H1 (cell line): ENCODE data around the gene LSM11. TPM values are rescaled to one million over a fixed set of nuclear protein-coding genes. Genes with fewer than 3 reads are reported as not detected.
"Not testable (repeated sequence)": the region's sequence is repeated elsewhere in the genome, so short reads cannot be mapped to it uniquely, and the experiment has no call there.

Experiments
- CTCF ChIA-PET: fragments of 300-600 bp; sonication (Branson Sonifier 250); formaldehyde crosslinking; loops from one replicate; lab custom pipeline; 2021; ENCODE audit not compliant: partially characterized antibody; lab: Charles Lee
- POLR2A ChIA-PET: fragments of 300-600 bp; sonication (Branson Sonifier 250); formaldehyde crosslinking; loops from one replicate; lab custom pipeline; 2021; ENCODE audit warnings: inconsistent platforms; ENCODE audit not compliant: partially characterized antibody; lab: Charles Lee
- DNase-seq, 2 experiments: peaks; one replicate each; pipeline versions ENCODE4 v3.0.0 to v3.0.0-alpha.2; 2010 to 2022; ENCODE audit warnings: low spot score in 2 of 2, low read depth in 1 of 2, mixed read lengths in 1 of 2
- FAIRE-seq: peaks from 2 replicates; lab custom pipeline; 2011; peaks lifted over from hg19 to GRCh38; lab: Jason Lieb, UNC
- H2AFZ ChIP-seq: 2 replicates; pipeline ENCODE4 v1.8.1; 2012; ENCODE audit warnings: low read length, inconsistent platforms
- H2AK5ac ChIP-seq: 2 replicates; pipeline ENCODE4 v1.6.1; 2013; ENCODE audit warnings: low read depth, low read length
- H2BK120ac ChIP-seq: replicated peaks from 2 replicates; pipeline ENCODE3; 2013; ENCODE audit warnings: low read depth, low read length, inconsistent platforms
- H2BK12ac ChIP-seq: 2 replicates; pipeline ENCODE4 v1.6.1; 2013; ENCODE audit warnings: low read depth, low read length
- H2BK15ac ChIP-seq: 2 replicates; pipeline ENCODE4 v1.6.1; 2013; ENCODE audit warnings: low read length
- H2BK20ac ChIP-seq: 2 replicates; pipeline ENCODE4 v1.6.1; 2013; ENCODE audit warnings: low read length
- H2BK5ac ChIP-seq: 2 replicates; pipeline ENCODE4 v1.6.1; 2013; ENCODE audit warnings: low read depth, low read length
- H3K14ac ChIP-seq: 2 replicates; pipeline ENCODE4 v1.6.1; 2013; ENCODE audit warnings: inconsistent platforms; ENCODE audit not compliant: insufficient read length
- H3K18ac ChIP-seq: 2 replicates; pipeline ENCODE4 v1.6.1; 2013; ENCODE audit warnings: low read length; ENCODE audit errors: extremely low read depth
- H3K23ac ChIP-seq: 2 replicates; pipeline ENCODE4 v1.6.1; 2013; ENCODE audit warnings: inconsistent platforms; ENCODE audit not compliant: insufficient read length
- H3K23me2 ChIP-seq: 2 replicates; pipeline ENCODE4 v1.6.1; 2013; ENCODE audit warnings: low read depth, low read length
- H3K27ac ChIP-seq: 2 replicates; pipeline ENCODE4 v1.6.1; 2011; ENCODE audit warnings: low read depth, low read length, inconsistent platforms
- H3K27me3 ChIP-seq, 4 experiments: replicated peaks in 1 of 4; 1 replicate in 1 of 4; 2 replicates in 3 of 4; pipeline versions ENCODE4 v1.6.1 to v1.8.1; 2011 to 2013; ENCODE audit warnings: low read length in 3 of 4, mild to moderate bottlenecking in 3 of 4, inconsistent platforms in 2 of 4, mixed read lengths in 2 of 4, moderate library complexity in 1 of 4; ENCODE audit not compliant: control insufficient read depth in 3 of 4, insufficient read depth in 3 of 4; ENCODE audit errors: extremely low read depth in 1 of 4
- H3K36me3 ChIP-seq, 4 experiments: 2 replicates each; pipeline versions ENCODE4 v1.6.1 to v1.8.1; 2011 to 2013; ENCODE audit warnings: mild to moderate bottlenecking in 4 of 4, low read length in 3 of 4, moderate library complexity in 2 of 4, control low read depth in 1 of 4, inconsistent platforms in 1 of 4; ENCODE audit not compliant: insufficient read depth in 4 of 4, control insufficient read depth in 2 of 4
- H3K4ac ChIP-seq: replicated peaks from 2 replicates; pipeline ENCODE3; 2013; ENCODE audit warnings: low read length, low read depth, mixed read lengths, inconsistent platforms; ENCODE audit not compliant: insufficient read length
- H3K4me1 ChIP-seq, 4 experiments: replicated peaks in 1 of 4; 1 replicate in 1 of 4; 2 replicates in 3 of 4; pipeline versions ENCODE4 v1.6.1 to v1.8.1; 2011 to 2013; ENCODE audit warnings: low read length in 3 of 4, inconsistent platforms in 2 of 4, mixed read lengths in 1 of 4; ENCODE audit not compliant: insufficient read depth in 4 of 4, control insufficient read depth in 3 of 4
- H3K4me2 ChIP-seq, 2 experiments: 2 replicates each; pipeline versions ENCODE4 v1.6.1 to v1.8.1; 2011 to 2013; ENCODE audit warnings: low read depth in 2 of 2, low read length in 2 of 2, control low read depth in 1 of 2, inconsistent platforms in 1 of 2, mild to moderate bottlenecking in 1 of 2; ENCODE audit not compliant: insufficient read depth in 1 of 2
- H3K4me3 ChIP-seq, 4 experiments: fragments of 200-600, 300-600 bp in 1 of 4; sonication (generic), shearing (Covaris generic), sonication (Bioruptor Twin) in 1 of 4; 2 replicates each; pipeline versions ENCODE4 v1.5.1 to v1.8.1; 2011 to 2016; ENCODE audit warnings: low read length in 4 of 4, low read depth in 3 of 4, control low read depth in 2 of 4, inconsistent platforms in 2 of 4, mild to moderate bottlenecking in 2 of 4, mixed read lengths in 1 of 4, moderate library complexity in 1 of 4; ENCODE audit not compliant: insufficient read depth in 2 of 4; ENCODE audit errors: extremely low read depth in 1 of 4
- H3K56ac ChIP-seq: replicated peaks from 2 replicates; pipeline ENCODE3; 2013; ENCODE audit warnings: low read depth, mild to moderate bottlenecking, mixed read lengths, low read length, inconsistent platforms; ENCODE audit not compliant: insufficient read length
- H3K79me1 ChIP-seq: 2 replicates; pipeline ENCODE4 v1.6.1; 2013; ENCODE audit warnings: low read depth, low read length, control low read depth
- H3K79me2 ChIP-seq, 2 experiments: 2 replicates each; pipeline versions ENCODE4 v1.6.1 to v1.8.1; 2012 to 2013; ENCODE audit warnings: low read length in 2 of 2, mild to moderate bottlenecking in 2 of 2, inconsistent platforms in 1 of 2; ENCODE audit not compliant: insufficient read depth in 2 of 2, control insufficient read depth in 1 of 2
- H3K9ac ChIP-seq, 4 experiments: replicated peaks in 1 of 4; 1 replicate in 1 of 4; 2 replicates in 3 of 4; pipeline versions ENCODE4 v1.6.1 to v1.8.1; 2011 to 2013; ENCODE audit warnings: low read depth in 3 of 4, low read length in 3 of 4, control low read depth in 2 of 4, mild to moderate bottlenecking in 2 of 4, moderate library complexity in 2 of 4, inconsistent platforms in 1 of 4; ENCODE audit errors: extremely low read depth in 1 of 4
- H3K9me3 ChIP-seq, 2 experiments: 2 replicates each; pipeline versions ENCODE4 v1.6.1 to v1.8.1; 2012 to 2013; ENCODE audit warnings: mild to moderate bottlenecking in 2 of 2, moderate library complexity in 2 of 2, control low read depth in 1 of 2, inconsistent platforms in 1 of 2, low read depth in 1 of 2, low read length in 1 of 2, mixed read lengths in 1 of 2; ENCODE audit not compliant: insufficient read depth in 2 of 2
- H4K20me1 ChIP-seq, 2 experiments: replicated peaks in 1 of 2; 2 replicates each; pipeline versions ENCODE3 to v1.8.1; 2011 to 2013; ENCODE audit warnings: inconsistent platforms in 2 of 2, low read length in 2 of 2, mild to moderate bottlenecking in 1 of 2; ENCODE audit not compliant: insufficient read depth in 2 of 2, control insufficient read depth in 1 of 2
- H4K5ac ChIP-seq: 2 replicates; pipeline ENCODE4 v1.6.1; 2013; ENCODE audit warnings: low read length, low read depth, mixed read lengths, inconsistent platforms; ENCODE audit not compliant: insufficient read length
- H4K8ac ChIP-seq: 2 replicates; pipeline ENCODE4 v1.8.0; 2013; ENCODE audit warnings: mild to moderate bottlenecking, moderate library complexity, low read length, inconsistent platforms; ENCODE audit not compliant: insufficient read depth; ENCODE audit errors: extremely low read depth
- H4K91ac ChIP-seq: replicated peaks from 2 replicates; pipeline ENCODE3; 2013; ENCODE audit warnings: low read length, mixed read lengths, inconsistent platforms; ENCODE audit not compliant: insufficient read length
- WGBS, 2 experiments: shearing (Covaris generic) in 1 of 2; methylation state at CpG; one replicate each; pipeline versions ENCODE4 v1.1.6 to v1.1.7; 2013 to 2015; ENCODE audit warnings: low lambda C conversion rate in 2 of 2, mixed read lengths in 2 of 2, inconsistent platforms in 1 of 2, low coverage in 1 of 2, missing lambda C conversion rate in 1 of 2; ENCODE audit not compliant: insufficient replicate concordance in 2 of 2, insufficient coverage in 1 of 2, insufficient read length in 1 of 2; ENCODE audit errors: extremely low coverage in 1 of 2, missing lambda C conversion rate in 1 of 2; 5-methylcytosine and 5-hydroxymethylcytosine counted together
- polyA plus RNA-seq, 7 experiments: library from polyadenylated mRNA; depleted of rRNA in 3 of 7; stranded (reverse) in 5 of 7; unstranded in 2 of 7; fragments of >200 nt in 5 of 7; fragments of 200-250 nt in 2 of 7; gene quantifications; 1 replicate in 5 of 7; 2 replicates in 1 of 7; 4 replicates in 1 of 7; pipeline versions ENCODE4 v1.2.1 to v1.2.3, GENCODE V29; 2011 to 2013; ENCODE audit warnings: missing spikeins in 2 of 7, mixed read lengths in 2 of 7
- total RNA-seq: library from RNA; stranded (reverse); fragmentation: NEBNext Ultra II Directional; extraction: Animal tissue kit (Norgen Biotek cat#: 25700); gene quantifications from 2 replicates; pipeline ENCODE4 v1.2.1, GENCODE V29; 2021

Gene LSM11
- total and polyA plus RNA-seq, 2 of the 8 experiments (the other 6 are each of a cell fraction or from before 2014, with no cell fraction given) = 1.8 to 3.9 TPM

- ChIA-PET CTCF (interaction anchor here (0.8 to 1.9 kb wide), 4 partner anchors 10 to 35 kb away, joined by 3 to 8 read pairs (median 3); no protein-coding TSS in a partner anchor), POLR2A (interaction anchor here (0.6 kb wide), 1 partner anchor 805 kb away, joined by 5 read pairs; no protein-coding TSS in a partner anchor)
- H3K23me2 ChIP-seq, H3K56ac ChIP-seq, H3K9me3 ChIP-seq, H2BK20ac ChIP-seq, H2BK120ac ChIP-seq, H3K4me2 ChIP-seq, DNase-seq, H4K8ac ChIP-seq, H3K14ac ChIP-seq, H4K20me1 ChIP-seq, H3K27me3 ChIP-seq, H3K9ac ChIP-seq, H2BK5ac ChIP-seq, H2BK15ac ChIP-seq, H3K79me2 ChIP-seq, H3K4ac ChIP-seq, H3K4me3 ChIP-seq, H2AK5ac ChIP-seq, H4K5ac ChIP-seq, H3K18ac ChIP-seq, H2BK12ac ChIP-seq, H2AFZ ChIP-seq, H3K23ac ChIP-seq, H4K91ac ChIP-seq, FAIRE-seq, H3K4me1 ChIP-seq, H3K27ac ChIP-seq, H3K36me3 ChIP-seq, H3K79me1 ChIP-seq: not testable (repeated sequence)
- 90% methylated on average over 1 of the region's 1 CpG; no CpG with 5 or more reads in 1 of the 2 experiments for WGBS, 2 experiments
These were observed 15.7 kb upstream of the LSM11 start for GRCh38 chr5:157727858-157728257.
